ENCODE measurements around the gene UBTD2. TPM values are rescaled to one million over a fixed set of nuclear protein-coding genes. Genes with fewer than 3 reads are reported as not detected.

UBTD2 gene
- total RNA-seq, 1 donor = 28.4 TPM

DNA sequence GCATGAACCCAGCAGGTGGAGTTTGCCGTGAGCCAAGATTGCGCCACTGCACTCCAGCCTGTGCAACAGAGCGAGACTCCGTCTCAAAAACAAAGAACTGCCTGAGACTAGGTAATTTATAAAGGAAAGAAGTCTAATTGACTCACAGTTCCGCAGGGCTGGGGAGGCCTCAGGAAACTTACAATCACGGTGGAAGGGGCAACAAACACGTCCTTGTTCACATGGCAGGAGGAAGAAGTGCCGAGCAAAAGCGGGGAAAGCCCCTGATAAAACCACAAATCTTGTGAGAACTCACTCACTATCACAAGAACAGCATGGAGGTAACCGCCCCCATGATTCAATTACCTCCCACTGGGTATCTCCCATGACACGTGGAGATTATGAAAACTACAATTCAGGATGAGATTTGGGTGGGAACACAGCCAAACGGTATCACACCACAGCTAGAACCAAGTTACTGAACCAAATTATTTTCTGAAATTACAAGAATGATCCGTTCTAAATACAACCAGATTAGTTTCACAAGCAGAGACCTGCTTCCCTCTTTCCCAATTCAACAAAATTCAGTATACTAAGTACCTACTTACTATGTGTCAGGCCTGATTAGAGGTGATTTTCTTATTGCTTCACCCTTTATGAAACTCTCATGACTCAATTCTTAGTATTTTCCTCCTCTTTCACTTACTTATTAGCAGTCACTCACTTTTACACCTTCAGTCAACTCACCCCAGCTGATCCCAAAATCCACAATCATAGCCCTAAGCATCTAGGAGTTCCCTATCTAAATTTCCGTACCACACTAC, 8.4 kb downstream of the UBTD2 start:
- DNase-seq (ENCODE audit: low read depth) = no peak
- H3K4me3 ChIP-seq (ENCODE audit: low read depth, low read length) = no peak overlapping the region
- TF ChIP-seq, protein P1, sequence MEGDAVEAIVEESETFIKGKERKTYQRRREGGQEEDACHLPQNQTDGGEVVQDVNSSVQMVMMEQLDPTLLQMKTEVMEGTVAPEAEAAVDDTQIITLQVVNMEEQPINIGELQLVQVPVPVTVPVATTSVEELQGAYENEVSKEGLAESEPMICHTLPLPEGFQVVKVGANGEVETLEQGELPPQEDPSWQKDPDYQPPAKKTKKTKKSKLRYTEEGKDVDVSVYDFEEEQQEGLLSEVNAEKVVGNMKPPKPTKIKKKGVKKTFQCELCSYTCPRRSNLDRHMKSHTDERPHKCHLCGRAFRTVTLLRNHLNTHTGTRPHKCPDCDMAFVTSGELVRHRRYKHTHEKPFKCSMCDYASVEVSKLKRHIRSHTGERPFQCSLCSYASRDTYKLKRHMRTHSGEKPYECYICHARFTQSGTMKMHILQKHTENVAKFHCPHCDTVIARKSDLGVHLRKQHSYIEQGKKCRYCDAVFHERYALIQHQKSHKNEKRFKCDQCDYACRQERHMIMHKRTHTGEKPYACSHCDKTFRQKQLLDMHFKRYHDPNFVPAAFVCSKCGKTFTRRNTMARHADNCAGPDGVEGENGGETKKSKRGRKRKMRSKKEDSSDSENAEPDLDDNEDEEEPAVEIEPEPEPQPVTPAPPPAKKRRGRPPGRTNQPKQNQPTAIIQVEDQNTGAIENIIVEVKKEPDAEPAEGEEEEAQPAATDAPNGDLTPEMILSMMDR (IDR thresholded peaks at IDR 0.05; ENCODE audit: insufficient read depth, low read length) = no peak

DNA sequence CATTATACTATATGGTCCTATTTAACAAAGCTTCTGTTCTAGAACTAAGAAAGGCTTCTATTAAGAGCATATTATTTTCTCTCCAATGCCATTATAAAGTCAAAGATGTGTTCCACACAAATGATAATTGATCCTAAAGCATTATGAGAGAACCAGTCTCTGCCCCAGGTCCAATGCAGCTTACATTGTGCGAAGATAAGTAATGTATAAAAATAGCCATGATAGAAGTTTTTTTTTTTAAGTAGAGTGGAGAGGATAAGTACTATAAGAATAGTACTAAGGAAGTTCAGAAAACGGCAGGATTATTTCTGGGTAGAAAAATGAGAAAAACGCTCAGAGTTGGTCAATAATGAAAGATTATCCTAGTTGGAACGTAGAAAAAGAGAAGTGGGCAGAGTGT, 15.6 kb downstream of the UBTD2 start:
- no peak overlapping the region for H3K4me3 ChIP-seq (ENCODE audit: low read depth, low read length)
- no peak for DNase-seq (ENCODE audit: low read depth)
- TF ChIP-seq, protein P1 (IDR thresholded peaks at IDR 0.05; ENCODE audit: insufficient read depth, low read length) = no peak

DNA sequence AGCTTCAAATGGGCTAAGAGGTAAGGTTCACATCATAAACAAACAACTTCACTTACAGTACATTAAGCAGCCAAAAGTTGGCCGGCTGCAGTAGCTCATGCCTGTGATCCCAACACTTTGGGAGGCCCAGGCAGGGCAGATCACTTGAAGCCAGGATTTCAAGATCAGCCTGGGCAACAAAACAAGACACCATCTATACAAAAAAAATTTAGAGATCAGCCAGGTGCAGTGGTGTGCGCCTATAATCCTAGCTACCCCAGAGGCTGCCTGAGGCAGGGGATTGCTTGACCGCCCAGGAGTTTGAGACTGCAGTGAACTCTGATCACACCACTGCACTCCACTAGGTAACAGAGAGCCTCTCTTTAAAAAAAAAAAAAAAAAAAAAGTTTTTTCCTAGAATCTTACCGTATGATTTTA, 16.9 kb downstream of the UBTD2 start:
- TF ChIP-seq, protein P1 (IDR thresholded peaks at IDR 0.05; ENCODE audit: insufficient read depth, low read length) = no peak
- no peak overlapping the region for H3K4me3 ChIP-seq (ENCODE audit: low read depth, low read length)
- DNase-seq (ENCODE audit: low read depth) = no peak

DNA sequence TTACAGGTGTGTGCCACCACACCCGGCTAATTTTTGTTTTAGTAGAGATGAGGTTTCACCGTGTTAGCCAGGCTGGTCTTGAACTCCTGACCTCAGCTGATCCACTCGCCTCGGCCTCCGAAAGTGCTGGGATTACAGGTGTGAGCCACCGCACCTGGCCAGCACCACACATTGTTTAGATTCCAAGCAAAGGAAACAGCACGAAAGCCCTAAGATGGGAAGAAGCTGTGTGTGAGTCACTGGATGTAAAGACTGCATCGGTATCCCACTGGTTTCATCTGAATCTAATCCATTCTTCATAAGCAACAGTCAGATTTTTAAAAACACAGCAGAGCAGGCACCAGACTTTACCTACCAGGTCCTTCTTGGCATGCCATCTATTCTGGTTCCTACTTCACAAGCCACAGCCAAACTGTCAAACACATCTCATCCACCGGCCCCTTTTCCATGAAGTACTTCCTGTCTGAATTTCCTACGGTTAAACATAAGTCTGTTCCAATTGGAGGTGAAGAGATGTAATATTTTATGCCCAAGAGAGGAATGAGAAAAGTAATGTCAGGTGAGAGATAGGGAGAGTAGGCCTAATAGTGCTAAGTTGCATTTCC, 17.4 kb downstream of the UBTD2 start:
- DNase-seq (ENCODE audit: low read depth) = no peak
- TF ChIP-seq, protein P1 (IDR thresholded peaks at IDR 0.05; ENCODE audit: insufficient read depth, low read length) = no peak

DNA sequence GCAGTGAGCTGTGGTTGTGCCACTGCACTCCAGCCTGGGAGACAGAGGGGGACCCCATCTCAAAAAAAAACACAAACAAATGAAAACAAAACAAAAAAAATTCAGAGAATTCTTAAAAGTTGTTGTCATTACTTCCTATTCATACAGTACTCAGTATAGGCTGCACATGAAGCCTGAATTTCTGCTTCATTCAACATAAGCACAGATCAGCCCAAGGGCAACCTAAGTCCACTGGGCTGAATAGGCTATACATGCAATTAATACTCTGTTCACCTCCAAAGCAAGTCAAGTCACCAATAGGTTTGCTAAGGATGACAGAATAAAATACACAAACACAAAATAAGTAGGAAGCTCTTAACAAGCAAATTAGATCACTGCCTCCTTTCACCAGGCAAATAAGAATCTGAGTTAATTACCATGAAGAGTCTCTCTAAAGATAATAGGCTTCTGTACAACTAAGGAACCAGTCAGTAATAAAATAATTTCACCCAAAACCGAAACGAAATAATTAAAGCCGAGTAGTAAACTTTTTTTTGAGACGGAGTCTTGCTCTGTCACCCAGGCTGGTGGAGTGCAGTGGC, 18.7 kb downstream of the UBTD2 start:
- TF ChIP-seq, protein P1 (IDR thresholded peaks at IDR 0.05; ENCODE audit: insufficient read depth, low read length) = no peak
- no peak for DNase-seq (ENCODE audit: low read depth)
- no peak overlapping the region for H3K4me3 ChIP-seq (ENCODE audit: low read depth, low read length)

More for the DNA sequence above, 17.4 kb downstream of the UBTD2 start:
- H3K4me3 ChIP-seq (ENCODE audit: low read depth, low read length) = no peak overlapping the region

DNA sequence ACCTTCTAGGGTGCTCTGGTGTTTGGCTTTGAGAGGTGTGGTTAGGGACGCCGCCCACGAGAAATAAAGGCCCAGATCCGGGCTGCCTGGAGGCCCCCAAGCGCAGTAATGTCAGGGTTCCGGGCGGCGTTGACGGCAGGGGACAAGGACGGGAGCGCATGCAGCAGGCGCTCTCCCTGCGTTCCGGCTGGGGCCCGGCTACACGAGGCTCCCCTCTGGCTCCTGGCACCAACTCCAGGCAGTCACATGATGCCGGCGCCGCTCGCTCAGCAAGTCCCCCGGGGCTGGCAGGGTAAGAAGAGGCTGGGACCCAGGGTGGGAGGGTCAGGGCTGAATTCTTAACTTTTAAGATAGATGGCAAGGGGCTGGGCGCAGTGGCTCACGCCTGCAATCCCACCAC, 28.1 kb downstream of the UBTD2 start:
- TF ChIP-seq, protein P1 (IDR thresholded peaks at IDR 0.05; ENCODE audit: insufficient read depth, low read length) = no peak

More for the DNA sequence above, 28.1 kb downstream of the UBTD2 start:
- no peak for DNase-seq (ENCODE audit: low read depth)
- H3K4me3 ChIP-seq (ENCODE audit: low read depth, low read length) = no peak overlapping the region

Data from fibroblast of the aortic adventitia (primary cell).